ENCODE results near the gene SMARCA2.

- TF ChIP-seq POLR2AphosphoS5 (IDR thresholded peaks at IDR 0.05) (no peak), CTCF (IDR thresholded peaks at IDR 0.05) (no peak), POLR2A (IDR thresholded peaks at IDR 0.05; ENCODE audit: low read depth) (no peak)
Observed at GRCh38 chr9:2110036-2110435, 94.9 kb downstream of the SMARCA2 start.

All from esophagus muscularis mucosa (tissue), 3 donors.